Ureter (tissue), 1 donor: ENCODE results near the gene DOCK2. TPM values are rescaled to one million over a fixed set of nuclear protein-coding genes. Genes with fewer than 3 reads are reported as not detected.

Source experiments
- DNase-seq: peaks from one replicate; pipeline ENCODE4 v3.0.0-alpha.2; 2020; ENCODE audit warnings: low spot score
- total RNA-seq: library from RNA; stranded (reverse); gene quantifications from one replicate; pipeline ENCODE4 v1.2.4, GENCODE V29; 2023
- donor health status: DM: yes; HTN: yes; CAD: no.

Gene DOCK2
- total RNA-seq, 1 donor from 2014 or later: 22.4 TPM

GRCh38 chr5:170121321-170121720 lies 484.2 kb downstream of the DOCK2 start:
- DNase-seq: no peak

GRCh38 chr5:170126061-170126460 lies 489.0 kb downstream of the DOCK2 start:
- no peak for DNase-seq

GRCh38 chr5:170126626-170127025 lies 489.6 kb downstream of the DOCK2 start:
- DNase-seq: no peak

- DNase-seq: no peak
Measured at GRCh38 chr5:170131235-170131634, 494.2 kb downstream of the DOCK2 start.

- DNase-seq: no peak
Measured at GRCh38 chr5:170132269-170132975, 495.3 kb downstream of the DOCK2 start.

Other genes with a start within 250 kb of the DOCK2 start
- gene SPDL1, start 53.5 kb upstream of the DOCK2 start, total RNA-seq: 10.4 TPM